Loucy (cell line): ENCODE data around the gene SCN5A.

Experiments used
- CTCF ChIP-seq: fragments of 200-600 bp; sonication (generic); conservative IDR thresholded peaks from 2 replicates; pipeline ENCODE4 v1.5.1; 2014; ENCODE audit warnings: mild to moderate bottlenecking, antibody characterized with exemption, low read length
- EZH2phosphoT487 ChIP-seq: fragments of 200-600 bp; IDR thresholded peaks from 2 replicates; pipeline ENCODE4 v1.6.1; 2018; ENCODE audit warnings: antibody characterized with exemption, mild to moderate bottlenecking, moderate library complexity, borderline replicate concordance

GRCh38 chr3:38608086-38608775 lies 41.3 kb downstream of the SCN5A start:
- TF ChIP-seq CTCF (no peak), EZH2phosphoT487 (no peak)
